Gastrocnemius medialis (tissue), 4 donors: ENCODE data around the gene ZNF414.

Source experiments
- POLR2A ChIP-seq, 2 donors: fragments of 450-650 bp; IDR thresholded peaks; one replicate each; pipeline ENCODE4 v1.6.1; 2017; ENCODE audit warnings: antibody characterized with exemption in 2 of 2, mild to moderate bottlenecking in 2 of 2, moderate library complexity in 2 of 2
- TF ChIP-seq, protein P1 (sequence below), 5 experiments: fragments of 450-650 bp in 3 of 5; fragments of 200-600 bp in 2 of 5; sonication (generic) in 2 of 5; IDR thresholded peaks in 4 of 5; conservative IDR thresholded peaks in 1 of 5; 1 replicate in 4 of 5; 2 replicates in 1 of 5; pipeline ENCODE4 v1.5.1; 2016 to 2019; ENCODE audit warnings: antibody characterized with exemption in 5 of 5, mild to moderate bottlenecking in 3 of 5, moderate library complexity in 3 of 5

DNA sequence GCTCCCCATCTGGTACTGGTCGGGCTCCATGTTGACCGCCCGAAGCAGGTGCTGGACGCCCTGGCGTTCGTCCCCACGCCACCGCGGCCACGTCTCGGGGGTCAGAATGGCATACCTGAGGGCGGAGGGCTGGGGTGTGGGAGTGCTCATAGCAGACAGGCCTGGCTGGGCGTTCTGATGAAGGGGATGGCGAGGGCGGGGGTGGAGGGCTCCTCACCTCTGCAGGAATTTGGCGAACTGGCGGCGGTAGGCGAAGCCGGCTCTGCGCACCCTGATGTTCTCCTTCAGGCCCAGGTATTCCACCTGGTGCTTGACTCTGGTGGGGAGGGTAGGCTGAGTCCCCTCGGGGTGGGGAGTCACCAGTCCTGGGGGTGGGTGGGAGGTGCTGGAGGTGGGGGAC is 22.3 kb upstream of the ZNF414 start:
- no peak for TF ChIP-seq POLR2A (IDR thresholded peaks at IDR 0.05)
- TF ChIP-seq, protein P1, sequence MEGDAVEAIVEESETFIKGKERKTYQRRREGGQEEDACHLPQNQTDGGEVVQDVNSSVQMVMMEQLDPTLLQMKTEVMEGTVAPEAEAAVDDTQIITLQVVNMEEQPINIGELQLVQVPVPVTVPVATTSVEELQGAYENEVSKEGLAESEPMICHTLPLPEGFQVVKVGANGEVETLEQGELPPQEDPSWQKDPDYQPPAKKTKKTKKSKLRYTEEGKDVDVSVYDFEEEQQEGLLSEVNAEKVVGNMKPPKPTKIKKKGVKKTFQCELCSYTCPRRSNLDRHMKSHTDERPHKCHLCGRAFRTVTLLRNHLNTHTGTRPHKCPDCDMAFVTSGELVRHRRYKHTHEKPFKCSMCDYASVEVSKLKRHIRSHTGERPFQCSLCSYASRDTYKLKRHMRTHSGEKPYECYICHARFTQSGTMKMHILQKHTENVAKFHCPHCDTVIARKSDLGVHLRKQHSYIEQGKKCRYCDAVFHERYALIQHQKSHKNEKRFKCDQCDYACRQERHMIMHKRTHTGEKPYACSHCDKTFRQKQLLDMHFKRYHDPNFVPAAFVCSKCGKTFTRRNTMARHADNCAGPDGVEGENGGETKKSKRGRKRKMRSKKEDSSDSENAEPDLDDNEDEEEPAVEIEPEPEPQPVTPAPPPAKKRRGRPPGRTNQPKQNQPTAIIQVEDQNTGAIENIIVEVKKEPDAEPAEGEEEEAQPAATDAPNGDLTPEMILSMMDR (IDR thresholded peaks at IDR 0.05 in 4 of 5, conservative IDR thresholded peaks at IDR 0.05 in 1 of 5) = no peak
